Uterus (tissue), 2 donors: ENCODE measurements around the gene ANKRD24.
A peak's percentile ranks its signal among the peaks of the same experiment; 100 is the strongest.

Source experiments
- POLR2A ChIP-seq, 2 donors: fragments of 450-650 bp; IDR thresholded peaks; one replicate each; pipeline ENCODE4 v1.6.1; 2016; ENCODE audit warnings: antibody characterized with exemption in 2 of 2, mild to moderate bottlenecking in 1 of 2, moderate library complexity in 1 of 2
- TF ChIP-seq, protein P1 (sequence below), 4 experiments: fragments of 200-600 bp in 2 of 4; fragments of 450-650 bp in 2 of 4; sonication (generic) in 2 of 4; IDR thresholded peaks; one replicate each; pipeline ENCODE4 v1.5.1; 2016 to 2019; ENCODE audit warnings: antibody characterized with exemption in 4 of 4, mild to moderate bottlenecking in 2 of 4, moderate library complexity in 1 of 4

GRCh38 chr19:4140237-4140711 is 42.2 kb upstream of the ANKRD24 start:
- TF ChIP-seq, protein P1, sequence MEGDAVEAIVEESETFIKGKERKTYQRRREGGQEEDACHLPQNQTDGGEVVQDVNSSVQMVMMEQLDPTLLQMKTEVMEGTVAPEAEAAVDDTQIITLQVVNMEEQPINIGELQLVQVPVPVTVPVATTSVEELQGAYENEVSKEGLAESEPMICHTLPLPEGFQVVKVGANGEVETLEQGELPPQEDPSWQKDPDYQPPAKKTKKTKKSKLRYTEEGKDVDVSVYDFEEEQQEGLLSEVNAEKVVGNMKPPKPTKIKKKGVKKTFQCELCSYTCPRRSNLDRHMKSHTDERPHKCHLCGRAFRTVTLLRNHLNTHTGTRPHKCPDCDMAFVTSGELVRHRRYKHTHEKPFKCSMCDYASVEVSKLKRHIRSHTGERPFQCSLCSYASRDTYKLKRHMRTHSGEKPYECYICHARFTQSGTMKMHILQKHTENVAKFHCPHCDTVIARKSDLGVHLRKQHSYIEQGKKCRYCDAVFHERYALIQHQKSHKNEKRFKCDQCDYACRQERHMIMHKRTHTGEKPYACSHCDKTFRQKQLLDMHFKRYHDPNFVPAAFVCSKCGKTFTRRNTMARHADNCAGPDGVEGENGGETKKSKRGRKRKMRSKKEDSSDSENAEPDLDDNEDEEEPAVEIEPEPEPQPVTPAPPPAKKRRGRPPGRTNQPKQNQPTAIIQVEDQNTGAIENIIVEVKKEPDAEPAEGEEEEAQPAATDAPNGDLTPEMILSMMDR (IDR thresholded peaks at IDR 0.05), result peak in 3 of 4 experiments; percentile 42 to 51 (median 43)
- TF ChIP-seq POLR2A (IDR thresholded peaks at IDR 0.05), result no peak
